HEK293 (cell line): Measurements from ENCODE around the gene DARS2.

Source experiments
- GLI4 ChIP-seq: fragments of 450-650 bp; formaldehyde crosslinking; IDR thresholded peaks from 2 replicates; pipeline ENCODE4 v1.5.1; 2016; ENCODE audit warnings: missing biosample characterization, missing genetic modification characterization
- OVOL3 ChIP-seq: fragments of 450-650 bp; formaldehyde crosslinking; IDR thresholded peaks from 2 replicates; pipeline ENCODE4 v1.5.1; 2016; ENCODE audit warnings: missing biosample characterization, missing genetic modification characterization
- PRDM1 ChIP-seq: fragments of 450-650 bp; formaldehyde crosslinking; IDR thresholded peaks from 2 replicates; pipeline ENCODE4; 2016; ENCODE audit warnings: missing biosample characterization, missing genetic modification characterization
- SCRT1 ChIP-seq: fragments of 450-650 bp; formaldehyde crosslinking; IDR thresholded peaks from 2 replicates; pipeline ENCODE4 v1.5.1; 2016; ENCODE audit warnings: missing biosample characterization, missing genetic modification characterization, borderline replicate concordance
- SCRT2 ChIP-seq: fragments of 450-650 bp; formaldehyde crosslinking; IDR thresholded peaks from 2 replicates; pipeline ENCODE4 v1.5.1; 2016; ENCODE audit warnings: missing biosample characterization, missing genetic modification characterization
- SETDB1 ChIP-seq: IDR thresholded peaks from one replicate; pipeline ENCODE4 v1.6.1; 2017; ENCODE audit warnings: mild to moderate bottlenecking, low read length, moderate library complexity, mixed read lengths; ENCODE audit not compliant: insufficient read length
- SP2 ChIP-seq: fragments of 450-650 bp; formaldehyde crosslinking; IDR thresholded peaks from 2 replicates; pipeline ENCODE4 v1.5.1; 2016; ENCODE audit warnings: missing biosample characterization, missing genetic modification characterization
- SP7 ChIP-seq: fragments of 450-650 bp; formaldehyde crosslinking; IDR thresholded peaks from 2 replicates; pipeline ENCODE4 v1.5.1; 2016; ENCODE audit warnings: missing biosample characterization, missing genetic modification characterization
- WT1 ChIP-seq: fragments of 450-650 bp; formaldehyde crosslinking; IDR thresholded peaks from 2 replicates; pipeline ENCODE4 v1.5.1; 2016; ENCODE audit warnings: missing biosample characterization, missing genetic modification characterization
- ZBTB20 ChIP-seq: fragments of 450-650 bp; formaldehyde crosslinking; IDR thresholded peaks from 2 replicates; pipeline ENCODE4 v1.5.1; 2016; ENCODE audit warnings: missing biosample characterization, missing genetic modification characterization
- ZFP69B ChIP-seq: fragments of 450-650 bp; formaldehyde crosslinking; IDR thresholded peaks from 2 replicates; pipeline ENCODE4 v1.5.1; 2016; ENCODE audit warnings: missing biosample characterization, missing genetic modification characterization
- ZNF10 ChIP-seq: fragments of 450-650 bp; formaldehyde crosslinking; IDR thresholded peaks from 2 replicates; pipeline ENCODE4 v1.5.1; 2017; ENCODE audit warnings: missing biosample characterization, missing genetic modification characterization
- ZNF112 ChIP-seq: fragments of 450-650 bp; formaldehyde crosslinking; IDR thresholded peaks from 2 replicates; pipeline ENCODE4 v1.5.0; 2017; ENCODE audit warnings: missing biosample characterization, missing genetic modification characterization
- ZNF140 ChIP-seq: fragments of 450-650 bp; formaldehyde crosslinking; IDR thresholded peaks from 2 replicates; pipeline ENCODE4 v1.5.1; 2016; ENCODE audit warnings: missing biosample characterization, missing genetic modification characterization
- ZNF146 ChIP-seq: fragments of 450-650 bp; formaldehyde crosslinking; IDR thresholded peaks from 2 replicates; pipeline ENCODE4 v1.5.1; 2016; ENCODE audit warnings: missing biosample characterization, missing genetic modification characterization
- ZNF148 ChIP-seq: fragments of 450-650 bp; formaldehyde crosslinking; IDR thresholded peaks from 2 replicates; pipeline ENCODE4 v1.5.0; 2017; ENCODE audit warnings: missing biosample characterization, missing genetic modification characterization, borderline replicate concordance
- ZNF155 ChIP-seq: fragments of 450-650 bp; formaldehyde crosslinking; IDR thresholded peaks from 2 replicates; pipeline ENCODE4 v1.5.1; 2016; ENCODE audit warnings: missing biosample characterization, missing genetic modification characterization
- ZNF157 ChIP-seq: fragments of 450-650 bp; formaldehyde crosslinking; IDR thresholded peaks from 2 replicates; pipeline ENCODE4 v1.5.1; 2016; ENCODE audit warnings: missing biosample characterization, missing genetic modification characterization
- ZNF184 ChIP-seq: fragments of 450-650 bp; IDR thresholded peaks from 2 replicates; pipeline ENCODE4 v1.5.1; 2018; ENCODE audit warnings: missing biosample characterization, mild to moderate bottlenecking, missing genetic modification characterization
- ZNF239 ChIP-seq: fragments of 450-650 bp; formaldehyde crosslinking; IDR thresholded peaks from 2 replicates; pipeline ENCODE4 v1.5.1; 2016; ENCODE audit warnings: missing biosample characterization, missing genetic modification characterization
- ZNF341 ChIP-seq: fragments of 450-650 bp; formaldehyde crosslinking; IDR thresholded peaks from 2 replicates; pipeline ENCODE4; 2016; ENCODE audit warnings: low read depth, missing biosample characterization, missing genetic modification characterization
- ZNF398 ChIP-seq: fragments of 450-650 bp; formaldehyde crosslinking; IDR thresholded peaks from 2 replicates; pipeline ENCODE4 v1.5.1; 2017; ENCODE audit warnings: missing biosample characterization, missing genetic modification characterization
- ZNF433 ChIP-seq: fragments of 450-650 bp; formaldehyde crosslinking; IDR thresholded peaks from 2 replicates; pipeline ENCODE4 v1.5.1; 2016; ENCODE audit warnings: missing biosample characterization, missing genetic modification characterization, low read depth
- ZNF548 ChIP-seq: fragments of 450-650 bp; formaldehyde crosslinking; IDR thresholded peaks from 2 replicates; pipeline ENCODE4 v1.5.1; 2016; ENCODE audit warnings: missing biosample characterization, missing genetic modification characterization
- ZNF670 ChIP-seq: fragments of 450-650 bp; formaldehyde crosslinking; IDR thresholded peaks from 2 replicates; pipeline ENCODE4 v1.5.1; 2016; ENCODE audit warnings: missing biosample characterization, missing genetic modification characterization, low read depth
- ZNF704 ChIP-seq: fragments of 450-650 bp; formaldehyde crosslinking; IDR thresholded peaks from 2 replicates; pipeline ENCODE4 v1.5.1; 2016; ENCODE audit warnings: missing biosample characterization, missing genetic modification characterization
- ZNF768 ChIP-seq: fragments of 450-650 bp; formaldehyde crosslinking; IDR thresholded peaks from 2 replicates; pipeline ENCODE4 v1.5.1; 2018; ENCODE audit warnings: missing biosample characterization, mild to moderate bottlenecking, missing genetic modification characterization
- ZNF776 ChIP-seq: fragments of 450-650 bp; formaldehyde crosslinking; IDR thresholded peaks from 2 replicates; pipeline ENCODE4 v1.5.0; 2017; ENCODE audit warnings: missing biosample characterization, missing genetic modification characterization, borderline replicate concordance
- ZNF830 ChIP-seq: fragments of 450-650 bp; IDR thresholded peaks from 2 replicates; pipeline ENCODE4 v1.5.0; 2018; ENCODE audit warnings: missing biosample characterization, missing genetic modification characterization, low read depth, mild to moderate bottlenecking, moderate library complexity
- ZNF837 ChIP-seq: fragments of 450-650 bp; formaldehyde crosslinking; IDR thresholded peaks from 2 replicates; pipeline ENCODE4 v1.5.1; 2016; ENCODE audit warnings: missing biosample characterization, missing genetic modification characterization
- TF ChIP-seq, protein P1 (sequence below): IDR thresholded peaks from 2 replicates; pipeline ENCODE4 v1.6.1; 2011; ENCODE audit warnings: mild to moderate bottlenecking, low read depth, low read length, borderline replicate concordance

The DARS2 gene

DNA sequence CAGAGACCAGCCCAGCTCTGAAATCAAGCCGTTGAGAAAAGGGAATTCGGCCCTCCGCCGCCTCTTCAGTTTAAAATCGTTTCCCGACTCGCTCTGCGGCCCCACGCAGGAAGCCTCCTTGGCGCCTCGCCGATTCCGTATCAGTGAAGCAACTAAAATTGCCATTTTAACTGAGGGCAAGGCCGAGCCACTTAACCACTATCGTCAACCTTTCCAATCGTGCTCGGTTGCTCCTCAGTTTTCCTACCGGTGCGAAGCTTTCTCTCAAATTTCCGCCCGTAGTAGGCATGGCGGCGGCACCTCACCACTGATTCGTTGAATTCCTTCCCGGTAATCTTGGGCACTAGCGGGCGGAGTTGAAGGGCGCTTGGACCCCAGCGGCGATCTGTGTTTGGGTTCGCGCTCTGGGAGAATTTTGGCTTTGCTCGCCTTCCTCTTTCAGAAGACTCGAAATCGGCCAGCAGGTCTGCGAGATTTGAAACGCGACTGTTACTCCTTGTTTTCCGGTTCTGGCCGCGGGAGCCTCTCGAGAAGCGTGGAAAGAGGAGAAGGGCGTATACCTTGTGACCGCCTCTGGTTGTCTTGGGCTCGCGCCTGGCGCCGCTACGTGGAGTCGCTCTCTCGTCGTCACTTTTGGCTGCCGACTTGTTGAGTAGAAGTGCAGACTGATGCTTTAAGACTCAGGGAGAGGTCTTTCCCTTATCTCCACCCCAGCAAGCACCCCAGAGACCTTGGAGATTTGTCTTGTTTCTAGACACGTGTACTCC lies at the start of gene DARS2, which contains the start of gene CENPL (continued):
- no peak for TF ChIP-seq ZNF148
- TF ChIP-seq ZNF837 (tag by site-specific recombination): no peak
- no peak for TF ChIP-seq GLI4 (tag by site-specific recombination)
- TF ChIP-seq ZNF670 (tag by site-specific recombination): no peak
- TF ChIP-seq ZNF140 (tag by site-specific recombination): no peak
- TF ChIP-seq ZNF398: no peak
- TF ChIP-seq WT1: peak; percentile 6; the same call in 1 of the 2 replicates
- TF ChIP-seq SETDB1: peak; percentile 61
- peak; percentile 53 for TF ChIP-seq ZNF341 (tag by site-specific recombination)
- TF ChIP-seq, protein P1, sequence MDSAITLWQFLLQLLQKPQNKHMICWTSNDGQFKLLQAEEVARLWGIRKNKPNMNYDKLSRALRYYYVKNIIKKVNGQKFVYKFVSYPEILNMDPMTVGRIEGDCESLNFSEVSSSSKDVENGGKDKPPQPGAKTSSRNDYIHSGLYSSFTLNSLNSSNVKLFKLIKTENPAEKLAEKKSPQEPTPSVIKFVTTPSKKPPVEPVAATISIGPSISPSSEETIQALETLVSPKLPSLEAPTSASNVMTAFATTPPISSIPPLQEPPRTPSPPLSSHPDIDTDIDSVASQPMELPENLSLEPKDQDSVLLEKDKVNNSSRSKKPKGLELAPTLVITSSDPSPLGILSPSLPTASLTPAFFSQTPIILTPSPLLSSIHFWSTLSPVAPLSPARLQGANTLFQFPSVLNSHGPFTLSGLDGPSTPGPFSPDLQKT: no peak
- peak; percentile 90 for TF ChIP-seq ZBTB20 (tag by site-specific recombination)
- no peak for TF ChIP-seq ZNF704 (tag by site-specific recombination)
- no peak for TF ChIP-seq ZNF548 (tag by site-specific recombination)
- TF ChIP-seq ZNF776 (tag by site-specific recombination): no peak
- 0 out of 2 replicates have a peak, but pooled peaks have one; percentile 55 for TF ChIP-seq ZNF10
- no peak for TF ChIP-seq ZNF768 (tag by site-specific recombination)
- TF ChIP-seq ZNF184 (tag by site-specific recombination): no peak
- peak; percentile 97 for TF ChIP-seq SCRT2 (tag by site-specific recombination)
- no peak for TF ChIP-seq ZNF157 (tag by site-specific recombination)
- no peak for TF ChIP-seq ZNF433 (tag by site-specific recombination)
- TF ChIP-seq OVOL3 (tag by site-specific recombination): peak; percentile 41; the same call in 1 of the 2 replicates
- TF ChIP-seq SP2 (tag by site-specific recombination): peak; percentile 81
- peak; percentile 80 for TF ChIP-seq SCRT1
- TF ChIP-seq ZNF155 (tag by site-specific recombination): no peak
- no peak; the same call in 1 of the 2 replicates for TF ChIP-seq ZFP69B (tag by site-specific recombination)
- TF ChIP-seq ZNF112 (tag by site-specific recombination): no peak
- TF ChIP-seq PRDM1: no peak
- no peak for TF ChIP-seq ZNF830 (tag by site-specific recombination)
- TF ChIP-seq ZNF239: no peak
- TF ChIP-seq SP7 (tag by site-specific recombination): peak; percentile 60
- TF ChIP-seq ZNF146 (tag by site-specific recombination): no peak
